Gastrocnemius medialis (tissue), 4 donors: ENCODE data around the gene CHIC2.

Source experiments
- POLR2A ChIP-seq, 2 donors: fragments of 450-650 bp; IDR thresholded peaks; one replicate each; pipeline ENCODE4 v1.6.1; 2017; ENCODE audit warnings: antibody characterized with exemption in 2 of 2, mild to moderate bottlenecking in 2 of 2, moderate library complexity in 2 of 2
- TF ChIP-seq, protein P1 (sequence below), 5 experiments: fragments of 450-650 bp in 3 of 5; fragments of 200-600 bp in 2 of 5; sonication (generic) in 2 of 5; IDR thresholded peaks in 4 of 5; conservative IDR thresholded peaks in 1 of 5; 1 replicate in 4 of 5; 2 replicates in 1 of 5; pipeline ENCODE4 v1.5.1; 2016 to 2019; ENCODE audit warnings: antibody characterized with exemption in 5 of 5, mild to moderate bottlenecking in 3 of 5, moderate library complexity in 3 of 5

DNA sequence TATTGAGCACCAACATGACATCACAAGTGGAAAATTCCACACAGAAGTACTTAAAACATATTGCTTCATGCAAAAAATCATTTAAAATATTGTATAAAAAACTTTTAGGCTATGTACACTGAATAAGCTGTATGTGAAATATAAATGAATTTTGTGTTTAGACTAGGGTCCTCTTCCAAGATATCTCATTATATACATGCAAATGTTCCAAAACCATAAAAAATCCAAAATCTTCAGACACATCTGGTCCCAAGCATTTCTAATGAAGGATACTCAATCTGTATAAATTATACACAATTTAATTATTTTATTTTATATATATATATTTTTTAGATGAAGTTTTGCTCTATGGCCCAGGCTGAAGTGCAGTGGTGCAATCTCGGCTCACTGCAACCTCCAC, 25.5 kb upstream of the CHIC2 start:
- no peak for TF ChIP-seq POLR2A (IDR thresholded peaks at IDR 0.05)
- TF ChIP-seq, protein P1, sequence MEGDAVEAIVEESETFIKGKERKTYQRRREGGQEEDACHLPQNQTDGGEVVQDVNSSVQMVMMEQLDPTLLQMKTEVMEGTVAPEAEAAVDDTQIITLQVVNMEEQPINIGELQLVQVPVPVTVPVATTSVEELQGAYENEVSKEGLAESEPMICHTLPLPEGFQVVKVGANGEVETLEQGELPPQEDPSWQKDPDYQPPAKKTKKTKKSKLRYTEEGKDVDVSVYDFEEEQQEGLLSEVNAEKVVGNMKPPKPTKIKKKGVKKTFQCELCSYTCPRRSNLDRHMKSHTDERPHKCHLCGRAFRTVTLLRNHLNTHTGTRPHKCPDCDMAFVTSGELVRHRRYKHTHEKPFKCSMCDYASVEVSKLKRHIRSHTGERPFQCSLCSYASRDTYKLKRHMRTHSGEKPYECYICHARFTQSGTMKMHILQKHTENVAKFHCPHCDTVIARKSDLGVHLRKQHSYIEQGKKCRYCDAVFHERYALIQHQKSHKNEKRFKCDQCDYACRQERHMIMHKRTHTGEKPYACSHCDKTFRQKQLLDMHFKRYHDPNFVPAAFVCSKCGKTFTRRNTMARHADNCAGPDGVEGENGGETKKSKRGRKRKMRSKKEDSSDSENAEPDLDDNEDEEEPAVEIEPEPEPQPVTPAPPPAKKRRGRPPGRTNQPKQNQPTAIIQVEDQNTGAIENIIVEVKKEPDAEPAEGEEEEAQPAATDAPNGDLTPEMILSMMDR (IDR thresholded peaks at IDR 0.05 in 4 of 5, conservative IDR thresholded peaks at IDR 0.05 in 1 of 5): no peak
